Suppressor macrophage treated with lipopolysaccharide for 4 hours (primary cell): ENCODE measurements around the gene ANGPTL3.
"Not testable (repeated sequence)": the region's sequence is repeated elsewhere in the genome, so short reads cannot be mapped to it uniquely, and the experiment has no call there.

Experiments used
- DNase-seq: peaks from one replicate; pipeline ENCODE4 v3.0.0-alpha.2; 2020

The ANGPTL3 gene

GRCh38 chr1:62597281-62597680 is at the start of gene ANGPTL3:
TSS of gene ANGPTL3 (plus strand) at chr1:62597520. CDS start at chr1:62597567, 47 bp downstream.
- DNase-seq: no peak

- no peak for DNase-seq
Measured at GRCh38 chr1:62561306-62561705, 36.0 kb upstream of the ANGPTL3 start.

DNA sequence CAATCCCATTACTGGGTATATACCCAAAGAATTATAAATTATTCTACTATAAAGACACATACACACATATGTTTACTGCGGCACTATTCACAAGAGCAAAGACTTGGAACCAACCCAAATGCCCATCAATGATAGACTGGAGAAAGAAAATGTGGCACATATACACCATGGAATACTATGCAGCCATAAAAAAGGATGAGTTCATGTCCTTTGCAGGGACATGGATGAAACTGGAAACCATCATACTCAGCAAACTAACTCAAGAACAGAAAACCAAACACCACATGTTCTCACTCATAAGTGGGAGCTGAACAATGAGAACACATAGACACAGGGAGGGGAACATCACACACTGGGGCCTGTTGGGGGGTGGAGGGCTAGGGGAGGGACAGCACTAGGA is 30.1 kb upstream of the ANGPTL3 start:
- not testable (repeated sequence) for DNase-seq

GRCh38 chr1:62567926-62568325 is 29.4 kb upstream of the ANGPTL3 start:
- peak; percentile 7 for DNase-seq

- not testable (repeated sequence) for DNase-seq
Measured at GRCh38 chr1:62571517-62571916, 25.8 kb upstream of the ANGPTL3 start.

GRCh38 chr1:62572476-62572875 is 24.8 kb upstream of the ANGPTL3 start:
- no peak for DNase-seq

DNA sequence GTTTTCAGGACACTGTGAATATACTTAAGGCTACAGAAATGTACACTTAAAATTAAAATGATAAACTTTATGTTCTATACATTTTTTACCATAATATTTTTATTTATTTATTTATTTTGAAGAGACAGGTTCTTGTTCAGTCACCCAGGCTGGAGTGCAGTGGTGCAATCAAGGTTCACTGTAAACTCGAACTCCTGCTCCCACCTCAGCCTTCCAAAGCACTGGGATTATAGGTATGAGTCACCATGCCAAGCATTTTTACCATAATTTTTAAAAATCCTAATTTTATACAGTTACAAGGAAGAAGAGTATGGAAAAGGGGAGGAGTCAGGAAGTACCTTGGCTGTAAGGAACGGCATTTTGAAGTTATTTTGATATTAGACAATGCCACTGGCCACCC is 23.6 kb upstream of the ANGPTL3 start:
- no peak for DNase-seq

DNA sequence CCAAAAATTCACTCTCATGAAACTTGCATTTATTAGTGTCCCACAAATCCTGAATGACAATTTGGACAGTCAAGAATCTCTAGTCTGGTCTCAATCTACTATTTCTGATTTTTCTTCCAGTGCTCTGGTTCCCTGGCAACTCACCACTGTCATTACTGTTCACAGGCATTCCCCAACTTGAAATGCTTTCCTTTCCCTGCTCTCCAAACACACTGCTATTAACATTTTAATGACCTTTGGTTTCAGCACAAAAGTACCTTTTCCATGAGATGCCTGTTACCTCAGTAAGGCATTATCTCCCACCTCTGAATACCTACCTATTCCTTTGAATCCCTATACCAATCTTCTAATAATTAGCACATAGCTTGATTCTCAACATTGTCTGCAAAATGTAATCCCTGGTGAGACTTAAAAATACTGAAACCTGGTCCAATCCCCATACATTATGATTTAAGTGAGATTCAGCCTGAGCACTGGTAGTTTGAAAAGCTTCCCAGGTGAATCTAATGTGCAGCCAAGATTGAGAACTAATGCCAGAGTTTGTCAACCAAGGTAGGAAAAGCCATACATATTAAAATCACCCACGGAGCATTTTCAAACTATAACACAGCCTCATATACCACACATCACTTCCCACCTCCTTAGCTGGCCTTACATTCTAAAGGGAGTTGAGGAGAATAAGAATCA is 11.7 kb upstream of the ANGPTL3 start:
- no peak for DNase-seq

GRCh38 chr1:62588000-62588399 is 9.3 kb upstream of the ANGPTL3 start:
- DNase-seq: no peak

DNA sequence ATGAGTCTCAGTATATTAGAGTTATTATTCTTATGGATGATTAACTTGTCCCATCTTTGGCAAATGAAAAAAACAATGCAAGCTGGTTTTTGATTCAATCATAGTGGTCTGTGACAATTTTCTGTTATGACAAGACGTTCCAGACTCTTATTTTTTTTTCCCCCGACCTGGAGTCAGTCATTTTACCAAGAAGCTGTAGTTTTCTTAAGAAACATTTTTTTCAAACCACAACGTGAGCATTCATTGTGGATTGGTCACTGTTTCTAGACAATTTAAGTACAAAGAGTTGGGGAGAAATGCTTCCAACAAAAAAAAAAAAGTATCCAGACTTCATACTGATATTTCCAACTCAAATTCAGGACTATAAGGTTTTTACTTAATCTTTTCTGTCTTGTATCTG is 8.0 kb upstream of the ANGPTL3 start:
- DNase-seq: no peak

DNA sequence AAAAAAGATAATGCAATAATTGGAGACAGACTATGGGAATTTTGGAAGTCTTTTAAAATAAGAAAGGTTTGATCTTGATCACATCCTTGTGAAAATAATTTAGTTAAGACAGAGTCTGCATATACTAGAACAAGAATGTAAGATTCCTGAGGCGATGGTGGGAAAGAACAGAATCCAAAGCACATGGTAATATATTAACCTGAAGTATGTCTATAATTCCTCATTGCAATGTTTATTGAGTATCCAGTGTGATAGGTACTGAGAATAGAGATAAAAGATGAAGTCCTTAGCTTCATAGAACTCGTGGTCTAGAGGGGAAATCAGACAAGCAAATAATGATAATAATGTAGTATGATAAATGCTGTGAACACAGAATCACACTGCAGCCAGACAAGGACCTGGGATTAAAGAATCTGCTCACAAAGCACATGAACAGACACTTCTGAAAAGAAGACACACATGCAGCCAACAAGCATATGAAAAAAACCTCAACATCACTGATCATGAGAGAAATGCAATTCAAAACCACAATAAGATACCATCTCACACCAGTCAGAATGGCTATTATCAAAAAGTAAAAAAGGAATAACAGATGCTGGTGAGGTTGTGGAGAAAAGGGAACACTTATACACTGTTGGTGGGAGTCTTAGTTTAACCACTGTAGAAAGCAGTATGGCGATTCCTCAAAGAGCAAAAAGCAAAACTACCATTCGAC is 6.9 kb upstream of the ANGPTL3 start:
- no peak for DNase-seq

- no peak for DNase-seq
Measured at GRCh38 chr1:62590970-62591368, 6.4 kb upstream of the ANGPTL3 start.

- no peak for DNase-seq
Measured at GRCh38 chr1:62593825-62594394, 3.4 kb upstream of the ANGPTL3 start.

DNA sequence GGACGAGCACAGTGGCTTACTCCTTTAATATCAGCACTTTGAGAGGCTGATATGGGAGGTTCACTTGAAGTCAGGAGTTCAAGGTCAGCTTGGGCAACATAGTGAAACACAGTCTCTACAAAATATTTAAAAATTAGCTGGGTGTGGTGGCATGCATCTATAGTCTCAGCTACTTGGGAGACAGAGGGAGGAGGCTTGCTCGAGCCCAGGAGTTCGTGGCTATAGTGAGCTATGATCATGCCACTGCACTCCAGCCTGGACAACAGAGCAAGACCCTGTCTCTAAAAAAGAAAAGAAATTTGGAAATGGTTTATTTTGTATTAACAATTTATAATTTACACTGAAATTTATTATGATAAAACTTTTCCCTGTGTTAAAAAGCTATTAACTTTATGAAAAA is 1.7 kb upstream of the ANGPTL3 start:
- no peak for DNase-seq

GRCh38 chr1:62599044-62599443 is 1.7 kb downstream of the ANGPTL3 start:
- DNase-seq: peak; percentile 4

- DNase-seq: no peak
Measured at GRCh38 chr1:62601457-62601856, 4.1 kb downstream of the ANGPTL3 start.

DNA sequence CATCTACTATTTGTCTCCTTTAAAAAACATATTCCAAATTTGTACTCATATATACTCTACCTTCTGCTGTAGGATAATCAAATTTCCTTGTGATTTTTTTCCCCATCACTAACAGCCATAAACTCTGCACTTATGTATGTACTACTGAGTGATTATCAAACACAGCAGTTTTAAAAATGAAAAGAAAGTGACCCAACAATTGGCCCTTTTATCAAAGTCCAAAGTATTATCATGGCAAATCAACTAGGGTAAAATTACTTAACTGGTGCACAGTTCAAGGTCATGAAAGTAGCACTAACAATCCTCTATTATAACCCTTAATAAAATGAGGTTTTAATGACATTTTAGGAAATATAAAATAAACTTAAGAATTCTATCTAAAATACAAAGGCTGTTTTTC is 11.6 kb downstream of the ANGPTL3 start:
- DNase-seq: no peak

DNA sequence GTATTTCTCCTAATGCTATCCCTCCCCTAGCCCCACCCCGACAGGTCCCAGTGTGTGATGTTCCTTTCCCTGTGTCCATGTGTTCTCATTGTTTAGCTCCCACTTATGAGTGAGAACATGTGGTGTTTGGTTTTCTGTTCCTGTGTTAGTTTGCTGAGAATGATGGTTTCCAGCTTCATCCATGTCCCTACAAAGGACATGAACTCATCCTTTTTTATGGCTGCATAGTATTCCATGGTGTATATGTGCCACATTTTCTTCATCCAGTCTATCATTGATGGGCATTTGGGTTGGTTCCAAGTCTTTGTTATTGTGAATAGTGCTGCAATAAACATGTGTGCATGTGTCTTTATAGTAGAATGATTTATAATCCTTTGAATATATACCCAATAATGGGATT is 13.3 kb downstream of the ANGPTL3 start:
- DNase-seq: not testable (repeated sequence)

DNA sequence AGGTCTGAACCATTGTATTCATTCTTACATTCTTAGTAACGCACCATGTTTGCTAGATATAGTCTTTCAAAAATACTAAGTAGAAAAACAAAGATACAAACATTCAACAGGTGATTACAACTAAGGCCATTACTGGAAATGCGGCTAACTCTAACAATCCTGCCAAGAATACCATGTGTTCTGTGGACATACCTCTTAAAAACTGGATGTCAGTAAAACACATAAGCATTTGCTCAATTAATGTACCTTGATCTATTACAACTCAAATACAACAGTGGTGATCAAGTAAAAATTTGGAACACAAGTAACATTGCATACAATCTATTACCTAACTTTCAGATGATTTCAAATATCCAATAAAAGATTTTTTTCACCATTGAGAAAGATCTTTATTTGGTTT is 15.4 kb downstream of the ANGPTL3 start:
- no peak for DNase-seq

DNA sequence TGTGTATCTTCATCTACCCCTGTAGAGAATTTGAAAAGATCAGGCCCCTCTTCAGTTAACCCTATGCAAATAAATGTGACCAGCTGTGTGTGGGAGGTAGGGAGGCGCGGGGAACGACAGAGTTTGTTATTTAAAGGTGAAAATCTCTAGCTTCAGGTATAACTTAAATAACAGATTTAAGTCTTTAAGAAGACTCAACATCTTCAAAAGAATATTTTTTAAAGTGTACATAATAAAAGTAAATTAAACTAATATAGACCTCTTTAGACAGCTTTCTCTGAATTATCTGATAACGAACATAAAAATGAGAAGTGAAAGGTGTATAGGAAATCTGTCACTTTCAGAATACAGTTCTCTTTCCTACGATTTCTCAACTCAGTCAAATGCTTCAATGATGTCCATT is 16.0 kb downstream of the ANGPTL3 start:
- no peak for DNase-seq

DNA sequence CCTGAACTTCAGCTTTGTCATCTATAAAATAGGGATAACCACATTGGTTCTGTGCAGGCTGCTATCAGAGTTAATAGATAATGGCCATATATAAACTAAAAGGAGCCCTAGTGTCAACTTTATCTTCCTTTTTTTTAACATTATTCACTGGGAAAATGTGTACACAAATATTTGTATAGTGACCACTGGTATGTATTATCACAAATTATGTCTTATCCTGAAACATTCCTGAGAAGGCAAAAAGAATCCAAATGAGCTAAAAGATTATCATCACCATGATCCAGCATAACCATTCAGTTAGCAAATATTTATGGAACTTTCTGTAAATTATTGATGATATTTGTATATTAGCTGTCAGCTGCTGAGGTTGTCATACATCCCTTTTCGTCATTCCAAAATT is 16.6 kb downstream of the ANGPTL3 start:
- DNase-seq: no peak

- peak; percentile 85 for DNase-seq
Measured at GRCh38 chr1:62621907-62622306, 24.6 kb downstream of the ANGPTL3 start.

GRCh38 chr1:62625415-62625814 is 28.1 kb downstream of the ANGPTL3 start:
- DNase-seq: peak; percentile 47

DNA sequence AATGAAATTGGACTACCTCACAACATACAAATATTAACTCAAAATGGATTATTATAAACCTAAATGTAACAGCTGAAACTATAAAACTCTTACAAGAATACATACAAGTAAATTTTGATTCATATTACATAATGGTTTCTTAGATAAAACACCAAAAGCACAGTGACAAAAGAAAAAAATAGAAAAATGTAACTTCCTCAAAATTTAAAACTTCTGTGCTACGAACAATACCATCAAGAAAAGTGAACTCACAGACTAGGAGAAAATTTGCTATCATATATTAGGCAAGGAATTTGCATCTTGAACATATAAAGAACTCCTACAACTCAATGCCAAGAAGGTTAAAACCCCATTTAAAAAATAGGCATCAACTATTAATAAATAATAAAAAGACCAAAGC is 31.2 kb downstream of the ANGPTL3 start:
- DNase-seq: no peak
